Mammary epithelial cell (primary cell): ENCODE data around the gene ERC1.

Experiments used
- CTCF ChIP-seq, 2 donors: IDR thresholded peaks in 1 of 2; conservative IDR thresholded peaks in 1 of 2; 2 replicates each; pipeline ENCODE4 v1.5.1; 2011 to 2012; ENCODE audit warnings: inconsistent platforms in 2 of 2, low read length in 2 of 2, mild to moderate bottlenecking in 2 of 2, control low read depth in 1 of 2, low read depth in 1 of 2; ENCODE audit not compliant: insufficient read depth in 1 of 2; ENCODE audit errors: extremely low read depth in 1 of 2
- EZH2 ChIP-seq: IDR thresholded peaks from 2 replicates; pipeline ENCODE4 v1.6.1; 2012; ENCODE audit warnings: low read length, inconsistent platforms, borderline replicate concordance

DNA sequence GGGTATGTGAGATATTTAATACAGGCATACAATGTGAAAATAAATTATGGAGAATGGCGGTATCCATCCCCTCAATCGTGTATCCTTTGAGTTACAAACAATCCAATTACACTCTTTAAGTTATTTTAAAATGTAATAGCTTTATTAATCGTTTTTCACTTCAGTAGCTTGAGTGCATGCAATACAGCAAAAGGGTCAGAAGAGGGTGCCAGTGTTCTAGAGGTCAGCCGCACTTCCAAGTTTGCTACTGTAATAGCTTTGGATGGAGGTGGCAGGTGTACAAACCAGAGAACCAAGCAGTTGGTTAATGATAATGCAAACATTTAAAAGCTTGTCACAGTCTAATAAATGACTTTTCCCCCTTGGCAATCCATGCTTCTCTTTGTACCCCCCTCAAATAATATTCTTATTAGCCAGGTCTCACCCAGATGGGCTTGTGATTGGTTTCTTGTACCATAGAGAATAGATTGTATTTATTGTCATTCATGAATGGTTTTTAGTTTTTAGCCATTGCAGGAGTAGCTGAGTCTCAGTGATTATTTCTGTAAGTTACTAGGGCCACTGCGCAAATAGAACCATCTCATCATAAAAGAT is 127.0 kb downstream of the ERC1 start:
- no peak for TF ChIP-seq EZH2
- peak; percentile 79 to 88 for TF ChIP-seq CTCF (conservative IDR thresholded peaks at IDR 0.05 in 1 of 2, IDR thresholded peaks at IDR 0.05 in 1 of 2; ENCODE audit: extremely low read depth in 1 of 2, insufficient read depth in 1 of 2, low read depth in 1 of 2, low read length in 2 of 2)
